Kidney epithelial cell (primary cell): ENCODE measurements around the gene RXRA. TPM values are rescaled to one million over a fixed set of nuclear protein-coding genes. Genes with fewer than 3 reads are reported as not detected.

Experiments used
- DNase-seq: peaks from one replicate; pipeline ENCODE4 v3.0.0-alpha.2; 2010; ENCODE audit warnings: low read depth
- H3K27me3 ChIP-seq: 2 replicates; pipeline ENCODE4 v1.6.0; 2011; ENCODE audit warnings: low read length; ENCODE audit not compliant: control insufficient read depth, insufficient read depth
- H3K36me3 ChIP-seq: 2 replicates; pipeline ENCODE4 v1.5.1; 2011; ENCODE audit warnings: low read length; ENCODE audit not compliant: control insufficient read depth, insufficient read depth
- H3K4me3 ChIP-seq: 2 replicates; pipeline ENCODE4 v1.5.1; 2011; ENCODE audit warnings: low read depth, mild to moderate bottlenecking, control low read depth, low read length
- CTCF ChIP-seq: IDR thresholded peaks from 2 replicates; pipeline ENCODE4 v1.5.1; 2011; ENCODE audit warnings: mild to moderate bottlenecking, moderate library complexity, low read length, control low read depth, inconsistent platforms; ENCODE audit not compliant: insufficient read depth, poor library complexity, severe bottlenecking
- total RNA-seq: library from RNA; depleted of rRNA; stranded (reverse); fragments of >200 nt; gene quantifications from 2 replicates; pipeline ENCODE4 v1.2.3, GENCODE V29; 2015

Gene RXRA
- total RNA-seq, 1 donor from 2014 or later: 15.0 TPM

- no peak for DNase-seq
- H3K4me3 ChIP-seq: no peak overlapping the region
- H3K27me3 ChIP-seq: no peaks in the 10 kb centered on the region
- no peaks in the 10 kb centered on the region for H3K36me3 ChIP-seq
- no peak for TF ChIP-seq CTCF
These were observed 45.5 kb downstream of the RXRA start for GRCh38 chr9:134371731-134372130.

- DNase-seq: no peak
- Histone ChIP-seq H3K36me3 (no peaks in the 10 kb centered on the region), H3K27me3 (no peaks in the 10 kb centered on the region), H3K4me3 (no peak overlapping the region)
- TF ChIP-seq CTCF: no peak
These were observed 46.5 kb downstream of the RXRA start for GRCh38 chr9:134372581-134373267.

- Histone ChIP-seq H3K36me3 (no peaks in the 10 kb centered on the region), H3K4me3 (no peak overlapping the region), H3K27me3 (no peaks in the 10 kb centered on the region)
- no peak for TF ChIP-seq CTCF
- DNase-seq: no peak
These were observed 47.0 kb downstream of the RXRA start for GRCh38 chr9:134373269-134373668.

GRCh38 chr9:134373953-134374300 is 47.7 kb downstream of the RXRA start:
- no peak for DNase-seq
- TF ChIP-seq CTCF: no peak
- H3K27me3 ChIP-seq: no peaks in the 10 kb centered on the region
- H3K36me3 ChIP-seq: no peaks in the 10 kb centered on the region
- no peak overlapping the region for H3K4me3 ChIP-seq

GRCh38 chr9:134374301-134375010 is 48.2 kb downstream of the RXRA start:
- H3K27me3 ChIP-seq: no peaks in the 10 kb centered on the region
- no peak overlapping the region for H3K4me3 ChIP-seq
- H3K36me3 ChIP-seq: no peaks in the 10 kb centered on the region
- TF ChIP-seq CTCF: no peak
- DNase-seq: no peak

- H3K4me3 ChIP-seq: no peak overlapping the region
- DNase-seq: no peak
- TF ChIP-seq CTCF: no peak
These were observed 48.7 kb downstream of the RXRA start for GRCh38 chr9:134375011-134375390.

More at GRCh38 chr9:134375011-134375390, 48.7 kb downstream of the RXRA start:
- H3K27me3 ChIP-seq: no peaks in the 10 kb centered on the region
- H3K36me3 ChIP-seq: no peaks in the 10 kb centered on the region
